Muscle layer of colon (tissue), 2 donors: ENCODE data around the gene DUSP22.

Experiments used
- H3K27ac ChIP-seq: one replicate; pipeline ENCODE4 v1.7.0; 2013; ENCODE audit warnings: low read depth, mild to moderate bottlenecking, low read length, moderate library complexity
- H3K27me3 ChIP-seq, 2 donors: one replicate each; pipeline ENCODE4 v1.7.0; 2013; ENCODE audit warnings: low read length in 2 of 2, mild to moderate bottlenecking in 2 of 2; ENCODE audit not compliant: insufficient read depth in 2 of 2, control insufficient read depth in 1 of 2
- H3K36me3 ChIP-seq: one replicate; pipeline ENCODE4 v1.7.0; 2013; ENCODE audit warnings: mild to moderate bottlenecking, low read length; ENCODE audit not compliant: insufficient read depth
- H3K4me1 ChIP-seq: one replicate; pipeline ENCODE4 v1.7.0; 2013; ENCODE audit warnings: mild to moderate bottlenecking, low read length; ENCODE audit not compliant: insufficient read depth
- H3K4me3 ChIP-seq, 2 donors: one replicate each; pipeline ENCODE4 v1.7.0; 2013; ENCODE audit warnings: low read length in 2 of 2, low read depth in 1 of 2, mild to moderate bottlenecking in 1 of 2, moderate library complexity in 1 of 2
- H3K9ac ChIP-seq: one replicate; pipeline ENCODE4 v1.7.0; 2013; ENCODE audit warnings: low read length
- H3K9me3 ChIP-seq: one replicate; pipeline ENCODE4 v1.7.0; 2013; ENCODE audit warnings: mild to moderate bottlenecking, low read length
- donor health status: abdominal sarcoma.
- donor health status: Adenocarcinoma of cecum.

DUSP22 gene

GRCh38 chr6:257031-257725, 35.1 kb upstream of the DUSP22 start:
- no peaks in the 10 kb centered on the region for H3K27me3 ChIP-seq
- H3K4me1 ChIP-seq, result no peaks in the 10 kb centered on the region
- H3K9me3 ChIP-seq, result no peaks in the 10 kb centered on the region
- H3K9ac ChIP-seq, result no peak overlapping the region
- no peaks in the 10 kb centered on the region for H3K36me3 ChIP-seq
- H3K27ac ChIP-seq, result no peak overlapping the region
- no peak overlapping the region for H3K4me3 ChIP-seq

DNA sequence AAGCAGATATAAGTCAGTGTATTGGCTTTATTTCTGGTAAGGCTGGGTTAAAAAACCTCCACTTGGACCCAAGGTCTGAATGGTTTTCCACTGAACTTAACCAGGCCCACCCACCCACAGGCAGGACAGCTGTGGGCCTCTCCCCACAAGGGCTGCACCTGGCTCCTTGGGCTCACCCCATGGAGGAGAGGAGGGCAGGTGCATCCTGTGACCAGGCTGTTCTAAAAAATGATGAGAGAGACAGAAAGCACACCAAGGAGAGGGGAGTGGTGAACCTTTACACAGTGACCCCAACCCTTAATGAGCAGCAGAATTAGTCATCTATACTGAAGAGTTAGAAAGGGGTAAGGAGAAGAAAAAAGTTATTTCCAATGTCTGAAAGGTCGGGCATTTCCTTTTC, 34.5 kb upstream of the DUSP22 start:
- no peaks in the 10 kb centered on the region for H3K9me3 ChIP-seq
- no peak overlapping the region for H3K9ac ChIP-seq
- H3K27ac ChIP-seq, result no peak overlapping the region
- no peak overlapping the region for H3K4me3 ChIP-seq
- no peaks in the 10 kb centered on the region for H3K36me3 ChIP-seq
- no peaks in the 10 kb centered on the region for H3K4me1 ChIP-seq
- no peaks in the 10 kb centered on the region for H3K27me3 ChIP-seq

DNA sequence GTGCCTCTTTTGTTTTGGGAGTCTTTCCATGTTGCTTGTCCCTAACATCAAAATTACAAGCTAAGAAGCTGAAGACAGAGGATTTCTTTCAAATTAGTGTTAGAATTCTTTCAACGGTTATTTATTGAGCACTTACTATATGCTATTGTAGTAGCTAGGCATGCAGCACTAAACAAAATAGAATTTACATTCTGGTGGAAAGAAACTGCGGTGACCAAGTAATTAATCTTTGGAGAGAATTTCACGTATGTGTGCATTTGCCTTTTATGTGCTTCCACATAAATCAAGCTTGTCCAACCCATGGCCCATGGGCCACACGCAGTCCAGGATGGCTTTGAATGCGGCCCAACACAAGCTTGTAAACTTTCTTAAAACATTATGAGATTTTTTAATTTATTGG, 33.0 kb upstream of the DUSP22 start:
- Histone ChIP-seq H3K27ac (no peak overlapping the region), H3K4me1 (no peaks in the 10 kb centered on the region), H3K4me3 (no peak overlapping the region), H3K27me3 (no peaks in the 10 kb centered on the region), H3K9ac (no peak overlapping the region), H3K9me3 (no peaks in the 10 kb centered on the region), H3K36me3 (no peaks in the 10 kb centered on the region)

DNA sequence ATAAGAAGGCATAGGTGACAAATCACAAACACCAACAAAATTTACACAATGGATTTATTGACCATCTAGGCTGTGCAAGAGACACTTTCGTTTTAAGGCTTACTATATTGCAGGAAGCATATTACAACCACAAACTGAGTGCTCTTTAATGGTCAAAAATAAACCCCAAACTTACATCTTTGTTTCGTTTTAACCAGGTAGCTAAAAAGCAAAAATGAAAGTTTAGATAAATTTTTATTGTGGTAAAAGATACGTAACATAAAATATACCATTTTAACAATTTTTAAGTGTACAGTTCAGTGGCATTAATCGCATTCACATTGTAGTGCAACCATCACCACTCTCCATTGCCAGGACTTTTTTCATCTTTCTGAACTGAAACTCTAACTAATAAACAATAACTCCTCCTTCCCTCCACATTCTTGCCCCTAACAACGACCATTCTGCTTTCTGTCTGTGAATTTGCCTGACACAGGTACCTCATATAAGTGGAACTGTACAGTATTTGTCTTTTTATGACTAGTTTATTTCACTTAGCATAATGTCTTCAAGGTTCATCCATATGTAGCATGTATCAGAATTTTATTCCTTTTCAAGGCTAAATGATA, 32.3 kb upstream of the DUSP22 start:
- H3K4me3 ChIP-seq, result no peak overlapping the region
- no peaks in the 10 kb centered on the region for H3K27me3 ChIP-seq
- no peaks in the 10 kb centered on the region for H3K4me1 ChIP-seq
- no peak overlapping the region for H3K9ac ChIP-seq
- no peaks in the 10 kb centered on the region for H3K9me3 ChIP-seq
- no peaks in the 10 kb centered on the region for H3K36me3 ChIP-seq
- no peak overlapping the region for H3K27ac ChIP-seq

DNA sequence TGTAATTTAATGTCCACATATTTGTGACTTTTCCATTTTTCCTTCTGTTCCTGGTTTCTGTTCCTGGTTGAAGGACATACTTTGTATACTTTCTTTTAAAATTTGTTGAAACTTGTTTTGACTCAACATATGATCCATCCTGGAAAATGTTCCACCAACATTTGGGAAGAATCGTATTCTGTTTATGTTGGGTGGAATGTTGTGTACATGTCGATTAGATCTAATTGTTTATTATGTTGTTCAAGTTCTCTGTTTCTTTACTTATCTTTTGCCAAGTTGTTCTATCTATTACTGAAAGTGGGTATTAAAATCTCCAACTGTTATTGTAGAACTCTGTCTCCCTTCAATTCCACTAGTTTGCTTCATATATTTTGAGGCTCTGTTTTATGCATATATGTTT, 27.7 kb upstream of the DUSP22 start:
- H3K36me3 ChIP-seq, result no peaks in the 10 kb centered on the region
- no peaks in the 10 kb centered on the region for H3K27me3 ChIP-seq
- no peak overlapping the region for H3K9ac ChIP-seq
- no peak overlapping the region for H3K27ac ChIP-seq
- no peaks in the 10 kb centered on the region for H3K9me3 ChIP-seq
- H3K4me1 ChIP-seq, result no peaks in the 10 kb centered on the region
- no peak overlapping the region for H3K4me3 ChIP-seq

- Histone ChIP-seq H3K9ac (no peak overlapping the region), H3K9me3 (no peaks in the 10 kb centered on the region), H3K27me3 (no peaks in the 10 kb centered on the region), H3K4me1 (no peaks in the 10 kb centered on the region), H3K4me3 (no peak overlapping the region), H3K36me3 (no peaks in the 10 kb centered on the region), H3K27ac (no peak overlapping the region)
These were observed 23.8 kb upstream of the DUSP22 start for GRCh38 chr6:268394-268935.

DNA sequence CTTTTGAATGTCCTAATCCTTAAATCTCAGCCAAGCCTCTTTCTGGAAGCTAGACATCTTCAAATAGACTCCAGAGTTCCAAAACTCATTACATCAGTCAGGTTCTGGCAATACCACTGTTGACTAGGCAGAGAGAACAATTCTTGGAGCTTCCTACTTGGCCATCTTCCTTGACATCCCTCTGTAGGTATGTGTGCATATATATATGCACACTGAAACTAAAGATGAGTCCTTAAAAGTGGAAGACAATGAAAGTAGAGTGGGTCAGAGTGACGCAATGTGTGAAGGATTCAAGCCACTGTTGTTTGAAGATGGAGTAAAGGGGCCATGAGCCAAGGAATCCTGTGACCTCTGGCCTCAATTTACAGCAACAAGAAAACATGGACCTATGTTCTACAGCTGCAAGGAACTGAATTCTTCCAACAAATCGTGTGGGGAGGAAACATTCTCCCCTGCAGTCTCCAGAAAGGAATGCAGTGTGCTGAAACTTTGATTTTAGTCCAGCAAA, 18.7 kb upstream of the DUSP22 start:
- Histone ChIP-seq H3K4me1 (no peaks in the 10 kb centered on the region), H3K36me3 (no peaks in the 10 kb centered on the region), H3K27ac (no peak overlapping the region), H3K4me3 (no peak overlapping the region), H3K9ac (no peak overlapping the region), H3K9me3 (no peaks in the 10 kb centered on the region), H3K27me3 (no peaks in the 10 kb centered on the region)

- Histone ChIP-seq H3K27me3 (no peaks in the 10 kb centered on the region), H3K36me3 (no peaks in the 10 kb centered on the region), H3K9ac (no peak overlapping the region), H3K4me3 (no peak overlapping the region), H3K9me3 (no peaks in the 10 kb centered on the region), H3K4me1 (no peaks in the 10 kb centered on the region), H3K27ac (no peak overlapping the region)
These were observed 14.5 kb upstream of the DUSP22 start for GRCh38 chr6:277746-278145.

GRCh38 chr6:278494-278893, 13.8 kb upstream of the DUSP22 start:
- Histone ChIP-seq H3K27ac (no peak overlapping the region), H3K4me1 (no peaks in the 10 kb centered on the region), H3K4me3 (no peak overlapping the region), H3K9me3 (no peaks in the 10 kb centered on the region), H3K9ac (no peak overlapping the region), H3K27me3 (no peaks in the 10 kb centered on the region), H3K36me3 (no peaks in the 10 kb centered on the region)

DNA sequence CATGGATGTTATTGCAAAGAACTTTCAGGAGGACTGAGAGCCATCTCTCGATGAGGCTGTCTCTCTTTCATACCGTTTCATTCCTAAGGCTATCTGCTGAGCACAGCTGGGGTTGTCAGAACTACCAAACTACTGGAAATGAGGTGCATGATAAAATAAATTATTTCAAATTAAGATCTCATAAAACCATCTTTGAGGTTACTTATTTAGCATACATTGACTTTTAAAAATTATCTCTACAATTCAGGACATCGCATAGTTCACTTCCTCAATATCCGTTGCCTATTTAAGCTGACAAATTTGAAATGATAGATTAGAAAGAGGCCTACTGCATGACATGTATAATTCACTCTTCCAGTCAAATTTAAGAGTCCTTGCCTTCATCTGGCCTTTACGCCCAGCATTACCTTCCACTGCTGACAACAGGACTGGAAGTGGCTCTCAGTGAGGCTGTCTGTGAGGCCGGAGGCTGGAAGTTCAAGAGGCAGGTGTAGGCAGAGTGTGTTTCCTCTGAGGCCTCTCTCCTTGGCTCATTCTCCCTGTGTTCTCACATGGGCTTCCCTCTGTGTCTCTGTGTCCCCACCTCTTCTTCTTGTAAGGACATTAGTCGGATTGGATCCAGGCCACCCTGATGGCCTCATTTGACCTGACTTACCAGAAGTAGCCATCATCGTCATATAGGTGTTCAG, 12.8 kb upstream of the DUSP22 start:
- Histone ChIP-seq H3K4me3 (no peak overlapping the region), H3K4me1 (no peaks in the 10 kb centered on the region), H3K9me3 (no peaks in the 10 kb centered on the region), H3K36me3 (no peaks in the 10 kb centered on the region), H3K27ac (no peak overlapping the region), H3K9ac (no peak overlapping the region), H3K27me3 (no peaks in the 10 kb centered on the region)

GRCh38 chr6:280775-281468, 11.4 kb upstream of the DUSP22 start:
- H3K27me3 ChIP-seq, result no peaks in the 10 kb centered on the region
- no peaks in the 10 kb centered on the region for H3K9me3 ChIP-seq

More at GRCh38 chr6:280775-281468, 11.4 kb upstream of the DUSP22 start:
- Histone ChIP-seq H3K36me3 (no peaks in the 10 kb centered on the region), H3K9ac (no peak overlapping the region), H3K27ac (no peak overlapping the region), H3K4me3 (no peak overlapping the region), H3K4me1 (no peaks in the 10 kb centered on the region)
